Stimulated activated CD4-positive, alpha-beta T cell treated with anti-CD3 and anti-CD28 coated beads, Interleukin-4, amount 100 ng/mL, for 24 hours (primary cell): ENCODE measurements around the gene GLRX3.

Source experiments
- DNase-seq: peaks from one replicate; pipeline ENCODE4 v3.0.0-alpha.2; 2020

GLRX3 gene

GRCh38 chr10:130213286-130214080, 77.3 kb downstream of the GLRX3 start:
- no peak for DNase-seq

DNA sequence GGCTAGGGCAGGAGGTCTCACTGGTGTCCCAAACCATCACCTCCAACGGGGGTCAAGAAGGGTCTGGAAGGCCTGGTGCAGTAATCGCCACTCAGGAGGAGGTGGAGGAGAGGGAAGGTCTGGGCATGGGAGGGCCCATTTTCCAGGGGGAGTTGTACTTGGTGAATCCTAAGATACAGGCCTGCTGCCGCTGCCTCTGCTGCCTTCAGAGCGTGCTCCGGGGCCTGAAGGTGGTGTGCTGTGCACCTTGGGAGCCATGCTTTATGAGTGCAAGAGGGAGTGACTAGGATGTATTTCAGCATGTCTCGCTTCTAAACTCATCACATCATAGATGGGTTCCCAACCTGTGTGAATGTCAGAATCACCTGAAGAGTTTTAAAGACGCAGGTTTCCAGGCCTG, 78.2 kb downstream of the GLRX3 start:
- DNase-seq: no peak

DNA sequence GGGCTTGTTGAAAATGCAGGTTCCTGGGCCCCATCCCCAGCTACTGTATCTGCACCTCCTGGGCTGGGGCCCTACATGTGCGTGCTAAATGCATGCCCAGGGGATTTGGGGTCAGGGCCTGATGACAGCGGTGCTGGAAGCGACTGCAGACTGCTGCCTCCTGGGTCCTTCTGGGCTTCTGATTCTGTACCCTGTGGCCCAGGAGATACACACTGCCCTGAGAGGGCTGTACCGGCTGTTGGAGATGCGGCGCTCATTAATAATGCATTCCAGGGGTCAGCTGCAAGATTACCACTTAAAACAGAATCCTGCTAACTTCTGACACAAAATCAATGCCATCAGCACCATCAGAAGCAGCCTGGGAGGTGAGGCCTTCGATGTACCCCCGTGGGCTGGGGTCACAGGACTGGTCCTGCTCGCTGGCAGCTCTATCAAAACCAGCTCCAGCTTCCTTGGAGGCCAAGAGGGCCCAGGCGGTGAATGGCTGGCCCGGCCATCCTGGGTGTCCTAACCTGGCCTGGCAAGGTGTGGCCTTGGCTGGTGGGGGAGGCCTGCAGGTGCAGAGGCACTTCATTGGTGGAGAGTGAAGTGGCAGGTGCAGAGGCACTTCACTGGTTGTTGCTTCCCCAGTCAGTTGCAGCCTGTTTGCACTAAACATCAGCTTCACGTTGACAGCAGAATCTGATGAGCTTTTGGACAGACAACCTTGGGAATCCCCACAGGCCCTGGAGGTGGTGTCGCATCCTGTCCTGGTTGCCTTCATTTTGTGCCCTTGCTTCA, 79.2 kb downstream of the GLRX3 start:
- DNase-seq: no peak

GRCh38 chr10:130215931-130216231, 79.7 kb downstream of the GLRX3 start:
- no peak for DNase-seq

DNA sequence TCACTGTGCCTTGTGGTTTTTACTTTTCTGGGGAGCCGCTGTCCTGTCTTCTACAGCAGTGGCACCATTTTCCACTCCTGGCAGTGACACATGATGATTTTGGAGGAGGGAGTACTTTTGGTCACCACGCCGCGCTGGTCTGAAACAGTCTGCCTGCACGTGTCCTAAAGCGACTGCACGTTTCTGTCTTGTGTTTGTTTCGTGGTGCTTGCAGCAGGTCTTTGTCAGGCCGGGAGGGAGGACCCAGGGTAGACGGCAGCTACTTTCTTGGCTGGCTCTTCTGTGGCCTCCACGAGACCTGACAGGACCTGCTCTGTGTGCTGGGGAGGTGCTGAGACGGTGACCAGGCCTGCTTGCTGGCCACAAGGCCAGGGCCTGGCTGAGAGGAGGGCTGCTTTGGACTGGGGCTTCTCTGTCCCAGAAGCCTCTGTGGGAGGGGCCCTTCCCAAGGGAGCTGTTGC, 82.0 kb downstream of the GLRX3 start:
- no peak for DNase-seq

DNA sequence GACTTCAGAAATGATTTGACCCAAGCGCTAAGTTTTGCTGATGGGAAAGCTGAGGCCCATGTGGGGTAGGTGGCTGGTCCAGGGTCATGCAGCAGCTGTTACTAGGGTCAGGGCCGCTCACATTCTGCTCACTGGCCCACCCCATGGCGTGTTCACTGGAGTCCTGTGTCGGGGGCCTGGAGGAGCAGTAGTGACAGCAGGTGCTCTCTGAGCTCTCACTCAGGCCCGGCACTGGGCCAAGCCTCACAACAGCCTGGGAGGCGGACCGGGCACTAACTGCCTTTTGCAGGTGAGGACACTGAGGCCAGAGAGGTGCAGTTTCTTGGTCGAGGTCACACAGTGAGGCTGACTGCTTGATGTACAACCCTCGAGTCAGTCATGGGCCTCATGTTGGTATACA, 82.7 kb downstream of the GLRX3 start:
- DNase-seq: no peak

DNA sequence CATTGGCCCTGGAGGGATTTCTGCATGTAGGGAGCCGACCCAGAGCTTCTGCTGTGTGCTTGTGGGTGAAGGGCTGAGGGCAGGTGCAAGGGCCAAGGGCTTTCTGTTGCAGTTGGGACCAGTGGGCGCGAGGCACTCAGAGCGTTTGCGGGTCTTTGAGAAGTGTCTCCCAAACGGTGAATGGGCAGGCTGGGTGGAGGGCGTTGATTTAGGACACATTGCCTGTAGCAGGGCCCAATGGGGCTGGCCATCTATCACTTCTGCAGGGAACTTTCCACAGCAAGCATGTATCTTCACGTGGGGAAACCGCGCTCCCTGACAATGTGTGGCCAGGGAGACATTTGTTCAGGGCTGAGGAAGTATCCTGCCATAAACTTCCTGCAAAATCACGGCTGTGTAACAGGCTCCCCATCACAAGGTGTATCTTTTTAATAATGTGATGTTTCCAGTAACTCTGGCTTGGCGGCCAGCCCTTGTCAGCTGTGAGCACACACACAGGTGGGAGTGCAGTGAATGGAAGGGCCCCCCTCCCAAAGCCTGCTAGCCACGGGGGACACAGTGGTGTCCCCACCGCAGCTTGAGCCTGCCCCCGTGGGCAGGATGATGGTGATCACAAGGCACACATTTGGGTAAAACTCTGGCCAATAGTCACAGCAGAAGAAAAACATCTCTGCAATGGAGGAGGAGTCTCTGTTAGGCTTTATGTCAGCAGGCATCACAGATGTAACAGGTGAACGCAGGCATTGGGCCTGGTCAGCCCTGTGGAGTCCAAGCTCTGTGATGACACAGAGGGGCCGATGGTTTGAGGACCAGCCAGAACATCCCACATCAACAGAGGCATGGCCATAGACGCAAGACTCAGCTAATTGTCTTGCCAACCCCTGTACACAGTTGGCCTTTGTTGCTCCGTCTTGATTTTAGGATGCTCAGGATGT, 84.3 kb downstream of the GLRX3 start:
- no peak for DNase-seq

- DNase-seq: no peak
These were observed 85.5 kb downstream of the GLRX3 start for GRCh38 chr10:130221456-130222375.

GRCh38 chr10:130222381-130222780, 86.2 kb downstream of the GLRX3 start:
- no peak for DNase-seq

DNA sequence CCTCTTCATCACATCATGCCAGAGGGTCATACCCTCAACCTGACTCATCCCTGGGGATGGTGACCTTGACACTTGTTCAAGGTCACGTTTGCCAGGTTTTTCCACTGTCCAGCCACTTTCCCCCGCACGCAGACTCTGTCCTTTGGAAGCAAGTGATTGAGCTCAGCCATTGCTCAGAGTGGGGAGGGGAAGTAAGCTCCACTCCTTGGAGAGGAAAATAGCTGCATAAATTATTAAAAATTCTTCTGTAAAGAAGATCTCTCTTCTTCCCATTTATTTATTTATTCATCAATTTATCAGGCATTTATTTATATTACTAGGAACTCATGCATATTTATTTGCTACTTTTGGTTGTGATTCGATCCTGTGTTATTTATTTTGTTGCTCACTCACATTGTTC, 88.0 kb downstream of the GLRX3 start:
- DNase-seq: no peak

DNA sequence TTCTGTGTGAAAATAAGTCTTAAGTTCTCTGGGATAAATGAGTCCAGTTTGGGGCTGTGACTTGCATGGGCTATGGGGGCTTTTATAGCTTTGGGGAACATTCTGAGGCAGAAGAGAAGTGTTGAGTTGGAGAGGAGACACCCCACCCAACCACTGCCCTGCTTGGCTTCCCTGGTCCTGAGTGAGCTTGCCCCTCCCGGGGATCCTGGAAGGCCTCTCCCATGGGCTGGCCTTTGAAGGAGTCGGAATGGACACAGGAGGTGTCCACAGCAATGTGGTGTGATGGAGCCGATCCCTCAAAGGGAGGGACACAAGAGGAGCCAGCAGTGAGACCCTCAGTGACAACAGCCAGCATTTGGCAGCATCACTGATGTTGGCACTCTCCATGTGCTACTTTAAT, 89.8 kb downstream of the GLRX3 start:
- DNase-seq: no peak

DNA sequence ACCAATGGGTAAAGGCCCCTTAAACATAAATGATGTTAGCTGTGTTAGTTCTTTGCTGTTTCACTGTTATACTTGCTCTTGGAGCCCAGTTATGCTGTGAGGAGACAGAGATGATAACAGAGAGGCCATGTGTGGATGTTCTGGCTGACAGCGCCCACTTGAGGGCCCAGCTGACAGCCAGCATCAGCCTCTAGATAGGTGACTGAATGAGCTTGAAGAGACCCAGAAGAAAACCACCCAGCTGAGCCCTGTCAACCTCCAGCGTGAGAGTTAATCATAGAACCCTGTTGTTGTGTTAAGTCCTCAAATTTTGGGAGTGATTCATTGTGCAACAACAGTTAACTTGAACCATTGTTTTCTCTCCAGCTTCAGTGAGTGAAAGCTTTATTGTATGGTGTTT, 91.7 kb downstream of the GLRX3 start:
- no peak for DNase-seq
